ENCODE data around the gene TRPM5.

TRPM5 gene

GRCh38 chr11:2439820-2440219 lies 4.5 kb downstream of the TRPM5 start:
- Histone ChIP-seq H3K4me3 (ENCODE audit: low read length) (no peak overlapping the region), H3K36me3 (ENCODE audit: control insufficient read depth, low read depth, low read length) (no peaks in the 10 kb centered on the region), H3K9me3 (ENCODE audit: control insufficient read depth, low read depth, low read length) (no peaks in the 10 kb centered on the region), H3K4me1 (ENCODE audit: control insufficient read depth, low read depth, low read length) (no peaks in the 10 kb centered on the region), H3K27me3 (ENCODE audit: control insufficient read depth, insufficient read depth, low read length) (peaks cover 44% of the 10 kb centered on the region), H3K9ac (ENCODE audit: low read length) (no peak overlapping the region), H3K27ac (ENCODE audit: low read length) (no peak overlapping the region)

- Histone ChIP-seq H3K36me3 (ENCODE audit: control insufficient read depth, low read depth, low read length) (no peaks in the 10 kb centered on the region), H3K27ac (ENCODE audit: low read length) (no peak overlapping the region), H3K4me3 (ENCODE audit: low read length) (no peak overlapping the region), H3K4me1 (ENCODE audit: control insufficient read depth, low read depth, low read length) (no peaks in the 10 kb centered on the region), H3K9me3 (ENCODE audit: control insufficient read depth, low read depth, low read length) (no peaks in the 10 kb centered on the region), H3K9ac (ENCODE audit: low read length) (no peak overlapping the region), H3K27me3 (ENCODE audit: control insufficient read depth, insufficient read depth, low read length) (peaks cover 26% of the 10 kb centered on the region)
These were observed 6.8 kb downstream of the TRPM5 start for GRCh38 chr11:2437516-2437915.

- H3K36me3 ChIP-seq (ENCODE audit: control insufficient read depth, low read depth, low read length), result no peaks in the 10 kb centered on the region
- H3K27ac ChIP-seq (ENCODE audit: low read length), result no peak overlapping the region
- H3K9ac ChIP-seq (ENCODE audit: low read length), result no peak overlapping the region
- H3K4me1 ChIP-seq (ENCODE audit: control insufficient read depth, low read depth, low read length), result no peaks in the 10 kb centered on the region
- peaks cover 17% of the 10 kb centered on the region for H3K27me3 ChIP-seq (ENCODE audit: control insufficient read depth, insufficient read depth, low read length)
- no peak overlapping the region for H3K4me3 ChIP-seq (ENCODE audit: low read length)
- no peaks in the 10 kb centered on the region for H3K9me3 ChIP-seq (ENCODE audit: control insufficient read depth, low read depth, low read length)
These were observed 7.7 kb downstream of the TRPM5 start for GRCh38 chr11:2436521-2437031.

- Histone ChIP-seq H3K27ac (ENCODE audit: low read length) (no peak overlapping the region), H3K27me3 (ENCODE audit: control insufficient read depth, insufficient read depth, low read length) (peaks cover 17% of the 10 kb centered on the region), H3K9ac (ENCODE audit: low read length) (no peak overlapping the region), H3K36me3 (ENCODE audit: control insufficient read depth, low read depth, low read length) (no peaks in the 10 kb centered on the region), H3K4me3 (ENCODE audit: low read length) (no peak overlapping the region), H3K4me1 (ENCODE audit: control insufficient read depth, low read depth, low read length) (no peaks in the 10 kb centered on the region), H3K9me3 (ENCODE audit: control insufficient read depth, low read depth, low read length) (no peaks in the 10 kb centered on the region)
These were observed 8.2 kb downstream of the TRPM5 start for GRCh38 chr11:2436013-2436520.

- H3K4me3 ChIP-seq (ENCODE audit: low read length), result no peak overlapping the region
- H3K9ac ChIP-seq (ENCODE audit: low read length), result no peak overlapping the region
- no peaks in the 10 kb centered on the region for H3K4me1 ChIP-seq (ENCODE audit: control insufficient read depth, low read depth, low read length)
- H3K27me3 ChIP-seq (ENCODE audit: control insufficient read depth, insufficient read depth, low read length), result peaks cover 17% of the 10 kb centered on the region
- no peak overlapping the region for H3K27ac ChIP-seq (ENCODE audit: low read length)
- no peaks in the 10 kb centered on the region for H3K36me3 ChIP-seq (ENCODE audit: control insufficient read depth, low read depth, low read length)
- H3K9me3 ChIP-seq (ENCODE audit: control insufficient read depth, low read depth, low read length), result no peaks in the 10 kb centered on the region
These were observed 8.9 kb downstream of the TRPM5 start for GRCh38 chr11:2435288-2436012.

GRCh38 chr11:2434506-2435255 lies 9.6 kb downstream of the TRPM5 start:
- Histone ChIP-seq H3K9ac (ENCODE audit: low read length) (no peak overlapping the region), H3K4me3 (ENCODE audit: low read length) (no peak overlapping the region), H3K9me3 (ENCODE audit: control insufficient read depth, low read depth, low read length) (no peaks in the 10 kb centered on the region), H3K27me3 (ENCODE audit: control insufficient read depth, insufficient read depth, low read length) (peaks cover 17% of the 10 kb centered on the region), H3K27ac (ENCODE audit: low read length) (no peak overlapping the region), H3K36me3 (ENCODE audit: control insufficient read depth, low read depth, low read length) (no peaks in the 10 kb centered on the region), H3K4me1 (ENCODE audit: control insufficient read depth, low read depth, low read length) (no peaks in the 10 kb centered on the region)

GRCh38 chr11:2434008-2434407 lies 10.3 kb downstream of the TRPM5 start:
- Histone ChIP-seq H3K9me3 (ENCODE audit: control insufficient read depth, low read depth, low read length) (no peaks in the 10 kb centered on the region), H3K27ac (ENCODE audit: low read length) (no peak overlapping the region), H3K36me3 (ENCODE audit: control insufficient read depth, low read depth, low read length) (no peaks in the 10 kb centered on the region), H3K27me3 (ENCODE audit: control insufficient read depth, insufficient read depth, low read length) (peaks cover 17% of the 10 kb centered on the region), H3K4me1 (ENCODE audit: control insufficient read depth, low read depth, low read length) (no peaks in the 10 kb centered on the region), H3K9ac (ENCODE audit: low read length) (no peak overlapping the region), H3K4me3 (ENCODE audit: low read length) (no peak overlapping the region)

GRCh38 chr11:2433106-2433925 lies 11.0 kb downstream of the TRPM5 start:
- Histone ChIP-seq H3K36me3 (ENCODE audit: control insufficient read depth, low read depth, low read length) (no peaks in the 10 kb centered on the region), H3K4me3 (ENCODE audit: low read length) (no peak overlapping the region), H3K27me3 (ENCODE audit: control insufficient read depth, insufficient read depth, low read length) (peaks cover 10% of the 10 kb centered on the region), H3K9me3 (ENCODE audit: control insufficient read depth, low read depth, low read length) (no peaks in the 10 kb centered on the region), H3K4me1 (ENCODE audit: control insufficient read depth, low read depth, low read length) (no peaks in the 10 kb centered on the region), H3K27ac (ENCODE audit: low read length) (no peak overlapping the region), H3K9ac (ENCODE audit: low read length) (no peak overlapping the region)

- Histone ChIP-seq H3K27me3 (ENCODE audit: control insufficient read depth, insufficient read depth, low read length) (peaks cover 5% of the 10 kb centered on the region), H3K4me3 (ENCODE audit: low read length) (no peak overlapping the region), H3K27ac (ENCODE audit: low read length) (no peak overlapping the region), H3K36me3 (ENCODE audit: control insufficient read depth, low read depth, low read length) (no peaks in the 10 kb centered on the region), H3K9ac (ENCODE audit: low read length) (no peak overlapping the region), H3K4me1 (ENCODE audit: control insufficient read depth, low read depth, low read length) (no peaks in the 10 kb centered on the region), H3K9me3 (ENCODE audit: control insufficient read depth, low read depth, low read length) (no peaks in the 10 kb centered on the region)
These were observed 11.7 kb downstream of the TRPM5 start for GRCh38 chr11:2432628-2433071.

- no peaks in the 10 kb centered on the region for H3K9me3 ChIP-seq (ENCODE audit: control insufficient read depth, low read depth, low read length)
- H3K27me3 ChIP-seq (ENCODE audit: control insufficient read depth, insufficient read depth, low read length), result peaks cover 1% of the 10 kb centered on the region
- no peaks in the 10 kb centered on the region for H3K4me1 ChIP-seq (ENCODE audit: control insufficient read depth, low read depth, low read length)
- no peak overlapping the region for H3K9ac ChIP-seq (ENCODE audit: low read length)
- no peak overlapping the region for H3K27ac ChIP-seq (ENCODE audit: low read length)
- no peaks in the 10 kb centered on the region for H3K36me3 ChIP-seq (ENCODE audit: control insufficient read depth, low read depth, low read length)
- H3K4me3 ChIP-seq (ENCODE audit: low read length), result no peak overlapping the region
These were observed 12.1 kb downstream of the TRPM5 start for GRCh38 chr11:2432171-2432621.

GRCh38 chr11:2431395-2431794 lies 12.9 kb downstream of the TRPM5 start:
- H3K9ac ChIP-seq (ENCODE audit: low read length), result no peak overlapping the region
- no peaks in the 10 kb centered on the region for H3K4me1 ChIP-seq (ENCODE audit: control insufficient read depth, low read depth, low read length)
- H3K9me3 ChIP-seq (ENCODE audit: control insufficient read depth, low read depth, low read length), result no peaks in the 10 kb centered on the region
- H3K4me3 ChIP-seq (ENCODE audit: low read length), result no peak overlapping the region
- H3K27me3 ChIP-seq (ENCODE audit: control insufficient read depth, insufficient read depth, low read length), result no peaks in the 10 kb centered on the region
- no peaks in the 10 kb centered on the region for H3K36me3 ChIP-seq (ENCODE audit: control insufficient read depth, low read depth, low read length)
- H3K27ac ChIP-seq (ENCODE audit: low read length), result no peak overlapping the region
